Spleen (tissue), 11 donors: ENCODE measurements around the gene OPRM1. TPM values are rescaled to one million over a fixed set of nuclear protein-coding genes. Genes with fewer than 3 reads are reported as not detected.
"Not testable (repeated sequence)": the region's sequence is repeated elsewhere in the genome, so short reads cannot be mapped to it uniquely, and the experiment has no call there.

Experiments used
- DNase-seq: peaks from one replicate; pipeline ENCODE4 v3.0.0-alpha.2; 2020
- H3K27ac ChIP-seq, 8 donors: fragments of 200-600 bp; sonication (generic) in 7 of 8; 1 replicate in 4 of 8; 2 replicates in 4 of 8; pipeline versions ENCODE4 v1.5.0 to v1.8.0; 2016 to 2021; ENCODE audit warnings: inconsistent platforms in 4 of 8, mild to moderate bottlenecking in 4 of 8, moderate library complexity in 1 of 8
- H3K27me3 ChIP-seq, 7 donors: fragments of 200-600 bp; sonication (generic) in 6 of 7; replicated peaks in 1 of 7; 1 replicate in 4 of 7; 2 replicates in 3 of 7; pipeline versions ENCODE4 v1.5.0 to v1.8.0; 2016 to 2021; ENCODE audit warnings: inconsistent platforms in 3 of 7, mild to moderate bottlenecking in 1 of 7
- H3K36me3 ChIP-seq, 6 donors: fragments of 200-600 bp; sonication (generic) in 5 of 6; 1 replicate in 4 of 6; 2 replicates in 2 of 6; pipeline versions ENCODE4 v1.5.0 to v1.8.0; 2016 to 2021; ENCODE audit warnings: inconsistent platforms in 2 of 6
- H3K4me1 ChIP-seq, 6 donors: fragments of 200-600 bp; sonication (generic) in 5 of 6; 1 replicate in 3 of 6; 2 replicates in 3 of 6; pipeline versions ENCODE4 v1.5.0 to v1.8.0; 2016 to 2021; ENCODE audit warnings: inconsistent platforms in 3 of 6
- H3K4me3 ChIP-seq, 8 donors: fragments of 200-600 bp; sonication (generic) in 7 of 8; 1 replicate in 4 of 8; 2 replicates in 4 of 8; pipeline versions ENCODE4 v1.5.0 to v1.8.0; 2016 to 2021; ENCODE audit warnings: inconsistent platforms in 4 of 8, mild to moderate bottlenecking in 4 of 8, moderate library complexity in 2 of 8
- H3K9me3 ChIP-seq, 8 donors: fragments of 200-600 bp; sonication (generic) in 7 of 8; 1 replicate in 4 of 8; 2 replicates in 4 of 8; pipeline versions ENCODE4 v1.5.0 to v1.8.0; 2016 to 2021; ENCODE audit warnings: inconsistent platforms in 4 of 8
- POLR2A ChIP-seq, 3 donors: fragments of 450-650 bp; IDR thresholded peaks; one replicate each; pipeline ENCODE4 v1.5.1; 2017; ENCODE audit warnings: antibody characterized with exemption in 3 of 3, mild to moderate bottlenecking in 1 of 3
- POLR2AphosphoS5 ChIP-seq, 3 donors: sonication (generic); formaldehyde crosslinking; IDR thresholded peaks; one replicate each; pipeline ENCODE4 v1.5.1; 2017; ENCODE audit warnings: antibody characterized with exemption in 3 of 3
- WGBS, 5 donors: extraction: QIAGEN DNeasy Blood & Tissue Kit in 3 of 5; methylation state at CpG; one replicate each; pipeline versions ENCODE4 v1.1.5 to v1.1.7; 2013 to 2018; 5-methylcytosine and 5-hydroxymethylcytosine counted together
- intact Hi-C: fragments of 100-400 bp; cut with DNase I; formaldehyde crosslinking; loops from one replicate; pipeline ENCODE4 v1.15.0; 2023; ENCODE audit warnings: low total_unique reads
- polyA plus RNA-seq, 3 donors: library from polyadenylated mRNA; stranded (reverse); fragments of 200-250 nt; gene quantifications; one replicate each; pipeline ENCODE4 v1.2.1, GENCODE V29; 2013
- total RNA-seq, 7 donors: library from RNA; depleted of rRNA in 3 of 7; stranded (reverse); fragments of >200 nt in 3 of 7; fragmentation: NEBNext Ultra II Directional in 4 of 7; extraction: Animal tissue kit (Norgen Biotek cat#: 25700) in 4 of 7; gene quantifications; one replicate each; pipeline versions ENCODE4 v1.1.0 to v1.2.1, GENCODE V29; 2016 to 2021
- TF ChIP-seq, protein P1 (sequence below), 11 experiments: fragments of 200-600 bp in 7 of 11; fragments of 450-650 bp in 4 of 11; sonication (generic) in 4 of 11; IDR thresholded peaks in 8 of 11; conservative IDR thresholded peaks in 3 of 11; 1 replicate in 7 of 11; 2 replicates in 4 of 11; pipeline versions ENCODE4 v1.4.0 to v1.8.0; 2016 to 2021; ENCODE audit warnings: antibody characterized with exemption in 11 of 11, inconsistent platforms in 4 of 11, mild to moderate bottlenecking in 1 of 11
- donor health status: healthy with polysubstance abuse.
- donor health status: DM: no; HTN: no; CAD: no; lungs with moderate emphysema.
- donor health status: DM: no; HTN: no; CAD: no.
- donor health status: Bipolar disorder and iron deficiency.
- donor health status: healthy.
- donor health status: DM: no; HTN: no; CAD: no.
- donor health status: DM: yes; HTN: yes; CAD: no.

OPRM1 gene
- total and polyA plus RNA-seq, 10 donors = not detected

DNA sequence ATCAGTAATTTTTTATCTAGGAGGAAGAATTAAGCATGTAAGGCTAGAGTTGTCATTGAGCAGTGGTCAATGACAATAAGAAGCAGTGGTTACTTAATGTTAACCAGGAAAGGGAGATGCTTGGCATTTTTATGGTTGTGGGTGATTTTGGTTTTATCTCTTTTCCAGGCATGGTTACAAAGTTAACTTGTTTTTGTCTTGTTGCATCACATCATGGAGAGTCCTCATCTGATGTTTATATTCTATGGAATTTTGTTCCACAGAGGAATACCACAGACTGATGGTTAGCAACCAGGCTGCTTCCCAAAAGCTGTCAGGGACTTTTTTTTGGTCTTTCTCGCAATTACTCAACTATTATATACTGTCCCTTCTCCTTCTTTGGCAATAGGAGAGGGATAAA is 32.7 kb downstream of the OPRM1 start:
- no peaks in the 10 kb centered on the region for H3K36me3 ChIP-seq
- H3K27ac ChIP-seq = no peak overlapping the region
- H3K4me1 ChIP-seq = no peaks in the 10 kb centered on the region
- TF ChIP-seq POLR2A (IDR thresholded peaks at IDR 0.05) = no peak
- TF ChIP-seq POLR2AphosphoS5 (IDR thresholded peaks at IDR 0.05) = no peak
- TF ChIP-seq, protein P1, sequence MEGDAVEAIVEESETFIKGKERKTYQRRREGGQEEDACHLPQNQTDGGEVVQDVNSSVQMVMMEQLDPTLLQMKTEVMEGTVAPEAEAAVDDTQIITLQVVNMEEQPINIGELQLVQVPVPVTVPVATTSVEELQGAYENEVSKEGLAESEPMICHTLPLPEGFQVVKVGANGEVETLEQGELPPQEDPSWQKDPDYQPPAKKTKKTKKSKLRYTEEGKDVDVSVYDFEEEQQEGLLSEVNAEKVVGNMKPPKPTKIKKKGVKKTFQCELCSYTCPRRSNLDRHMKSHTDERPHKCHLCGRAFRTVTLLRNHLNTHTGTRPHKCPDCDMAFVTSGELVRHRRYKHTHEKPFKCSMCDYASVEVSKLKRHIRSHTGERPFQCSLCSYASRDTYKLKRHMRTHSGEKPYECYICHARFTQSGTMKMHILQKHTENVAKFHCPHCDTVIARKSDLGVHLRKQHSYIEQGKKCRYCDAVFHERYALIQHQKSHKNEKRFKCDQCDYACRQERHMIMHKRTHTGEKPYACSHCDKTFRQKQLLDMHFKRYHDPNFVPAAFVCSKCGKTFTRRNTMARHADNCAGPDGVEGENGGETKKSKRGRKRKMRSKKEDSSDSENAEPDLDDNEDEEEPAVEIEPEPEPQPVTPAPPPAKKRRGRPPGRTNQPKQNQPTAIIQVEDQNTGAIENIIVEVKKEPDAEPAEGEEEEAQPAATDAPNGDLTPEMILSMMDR (IDR thresholded peaks at IDR 0.05 in 8 of 11, conservative IDR thresholded peaks at IDR 0.05 in 3 of 11) = no peak
- 71 to 86% (median 78%) methylated on average over 1 of the region's 1 CpG for WGBS, 5 donors
- intact Hi-C loops = no loop called here
- no peak for DNase-seq
- H3K4me3 ChIP-seq = no peak overlapping the region
- H3K27me3 ChIP-seq = peaks cover 0 to 22% (median 0%) of the 10 kb centered on the region in 7 donors
- peaks cover 0 to 6% (median 0%) of the 10 kb centered on the region in 8 donors for H3K9me3 ChIP-seq

- DNase-seq, H3K27ac ChIP-seq, H3K9me3 ChIP-seq, intact Hi-C loops, H3K4me3 ChIP-seq, H3K36me3 ChIP-seq, H3K4me1 ChIP-seq, H3K27me3 ChIP-seq: not testable (repeated sequence)
- 66 to 93% (median 86%) methylated on average over 2 of the region's 2 CpGs for WGBS, 5 donors
Measured at GRCh38 chr6:154078596-154078995, 39.6 kb downstream of the OPRM1 start.

GRCh38 chr6:154080461-154081189 is 41.6 kb downstream of the OPRM1 start:
- no peaks in the 10 kb centered on the region for H3K27me3 ChIP-seq
- H3K27ac ChIP-seq = no peak overlapping the region
- no peaks in the 10 kb centered on the region for H3K9me3 ChIP-seq
- TF ChIP-seq POLR2A (IDR thresholded peaks at IDR 0.05) (no peak), POLR2AphosphoS5 (IDR thresholded peaks at IDR 0.05) (no peak)
- TF ChIP-seq, protein P1 (IDR thresholded peaks at IDR 0.05 in 8 of 11, conservative IDR thresholded peaks at IDR 0.05 in 3 of 11) = no peak
- WGBS, 5 donors = 79 to 93% (median 86%) methylated on average over 8 of the region's 8 CpGs
- no peaks in the 10 kb centered on the region for H3K4me1 ChIP-seq
- DNase-seq = no peak
- no peaks in the 10 kb centered on the region for H3K36me3 ChIP-seq
- intact Hi-C loops = no loop called here
- no peak overlapping the region for H3K4me3 ChIP-seq

DNA sequence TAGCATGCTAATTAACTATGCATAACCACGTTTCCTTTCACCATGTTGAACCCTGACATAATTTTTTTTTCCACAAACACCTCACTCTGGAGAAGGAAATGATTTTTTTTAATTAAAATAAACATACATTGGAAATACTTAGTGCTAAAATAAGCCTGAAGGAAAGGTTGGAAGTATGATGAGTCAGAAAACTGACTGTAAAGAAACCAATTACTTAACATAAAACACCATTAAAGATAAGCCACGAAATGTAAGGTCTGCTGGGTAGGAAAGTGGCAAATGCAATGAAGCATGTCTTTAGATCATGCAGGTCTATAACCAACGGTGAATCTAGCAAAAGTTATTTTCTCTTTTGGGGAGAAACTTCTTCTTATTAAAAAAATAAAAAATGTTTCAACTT is 47.5 kb downstream of the OPRM1 start:
- no peak overlapping the region for H3K27ac ChIP-seq
- no peak for DNase-seq
- H3K9me3 ChIP-seq = no peaks in the 10 kb centered on the region
- no peaks in the 10 kb centered on the region for H3K36me3 ChIP-seq
- H3K4me3 ChIP-seq = no peak overlapping the region
- no peaks in the 10 kb centered on the region for H3K4me1 ChIP-seq
- WGBS, 5 donors = 43 to 61% (median 57%) methylated on average over 3 of the region's 3 CpGs
- intact Hi-C loops = no loop called here
- no peak for TF ChIP-seq POLR2A (IDR thresholded peaks at IDR 0.05)
- TF ChIP-seq, protein P1 (IDR thresholded peaks at IDR 0.05 in 8 of 11, conservative IDR thresholded peaks at IDR 0.05 in 3 of 11) = no peak
- TF ChIP-seq POLR2AphosphoS5 (IDR thresholded peaks at IDR 0.05) = no peak
- H3K27me3 ChIP-seq = no peaks in the 10 kb centered on the region
